ENCODE measurements around the gene PAPPA2.
"Not testable (repeated sequence)": the region's sequence is repeated elsewhere in the genome, so short reads cannot be mapped to it uniquely, and the experiment has no call there.

PAPPA2 gene

GRCh38 chr1:176462674-176463378, at the start of gene PAPPA2:
PAPPA2 (plus strand) TSS chr1:176463175; CDS start chr1:176556323, 93,148 bp downstream.
- H3K4me3 ChIP-seq (ENCODE audit: low read length): no peak within 1 kb of the TSS
- no peak for TF ChIP-seq CTCF (conservative IDR thresholded peaks at IDR 0.05; ENCODE audit: low read length)
- no peak for DNase-seq (ENCODE audit: low read depth)

GRCh38 chr1:176416777-176417176, 46.2 kb upstream of the PAPPA2 start:
- TF ChIP-seq CTCF (conservative IDR thresholded peaks at IDR 0.05; ENCODE audit: low read length): no peak
- no peak overlapping the region for H3K4me3 ChIP-seq (ENCODE audit: low read length)
- DNase-seq (ENCODE audit: low read depth): no peak

GRCh38 chr1:176419608-176420007, 43.4 kb upstream of the PAPPA2 start:
- DNase-seq (ENCODE audit: low read depth); H3K4me3 ChIP-seq (ENCODE audit: low read length): not testable (repeated sequence)

GRCh38 chr1:176434234-176434633, 28.7 kb upstream of the PAPPA2 start:
- no peak for DNase-seq (ENCODE audit: low read depth)
- no peak for TF ChIP-seq CTCF (conservative IDR thresholded peaks at IDR 0.05; ENCODE audit: low read length)
- H3K4me3 ChIP-seq (ENCODE audit: low read length): no peak overlapping the region

- DNase-seq (ENCODE audit: low read depth): no peak
- H3K4me3 ChIP-seq (ENCODE audit: low read length): no peak overlapping the region
- TF ChIP-seq CTCF (conservative IDR thresholded peaks at IDR 0.05; ENCODE audit: low read length): no peak
Observed at GRCh38 chr1:176436251-176436650, 26.7 kb upstream of the PAPPA2 start.

GRCh38 chr1:176440176-176440575, 22.8 kb upstream of the PAPPA2 start:
- no peak for TF ChIP-seq CTCF (conservative IDR thresholded peaks at IDR 0.05; ENCODE audit: low read length)
- no peak for DNase-seq (ENCODE audit: low read depth)
- no peak overlapping the region for H3K4me3 ChIP-seq (ENCODE audit: low read length)

- H3K4me3 ChIP-seq (ENCODE audit: low read length): no peak overlapping the region
- no peak for DNase-seq (ENCODE audit: low read depth)
- TF ChIP-seq CTCF (conservative IDR thresholded peaks at IDR 0.05; ENCODE audit: low read length): no peak
Observed at GRCh38 chr1:176444286-176444685, 18.7 kb upstream of the PAPPA2 start.

Measured in AG10803 (cell line).